ENCODE measurements around the gene CRYBG1.
A peak's percentile ranks its signal among the peaks of the same experiment; 100 is the strongest.

CRYBG1 gene

GRCh38 chr6:106533054-106533453 is 172.5 kb downstream of the CRYBG1 start:
- ATAC-seq (replicated peaks; ENCODE audit: extremely low read depth, poor library complexity, severe bottlenecking) (no peak), DNase-seq (ENCODE audit: low spot score in 2 of 2) (no peak)
- no peaks in the 10 kb centered on the region for H3K27me3 Mint-ChIP-seq
- peak overlapping the region; percentile 36 for H3K4me3 Mint-ChIP-seq
- peaks cover 81% of the 10 kb centered on the region for H3K4me1 Mint-ChIP-seq
- H3K27ac Mint-ChIP-seq (ENCODE audit: low read depth) = peak overlapping the region; percentile 86
- peaks cover 61% of the 10 kb centered on the region for H3K36me3 Mint-ChIP-seq (ENCODE audit: insufficient read depth)
- no peaks in the 10 kb centered on the region for H3K9me3 Mint-ChIP-seq

GRCh38 chr6:106534004-106534403 is 173.5 kb downstream of the CRYBG1 start:
- H3K4me3 Mint-ChIP-seq = no peak overlapping the region

GRCh38 chr6:106534564-106534982 is 174.1 kb downstream of the CRYBG1 start:
- H3K4me1 Mint-ChIP-seq = peaks cover 79% of the 10 kb centered on the region
- ATAC-seq (replicated peaks; ENCODE audit: extremely low read depth, poor library complexity, severe bottlenecking) = peak; percentile 41

More at GRCh38 chr6:106534004-106534403, 173.5 kb downstream of the CRYBG1 start:
- Mint-ChIP-seq H3K27ac (ENCODE audit: low read depth) (peak overlapping the region; percentile 86), H3K36me3 (ENCODE audit: insufficient read depth) (peaks cover 60% of the 10 kb centered on the region), H3K4me1 (peaks cover 79% of the 10 kb centered on the region), H3K27me3 (no peaks in the 10 kb centered on the region), H3K9me3 (no peaks in the 10 kb centered on the region)
- ATAC-seq (replicated peaks; ENCODE audit: extremely low read depth, poor library complexity, severe bottlenecking) (no peak), DNase-seq (ENCODE audit: low spot score in 2 of 2) (no peak)

DNA sequence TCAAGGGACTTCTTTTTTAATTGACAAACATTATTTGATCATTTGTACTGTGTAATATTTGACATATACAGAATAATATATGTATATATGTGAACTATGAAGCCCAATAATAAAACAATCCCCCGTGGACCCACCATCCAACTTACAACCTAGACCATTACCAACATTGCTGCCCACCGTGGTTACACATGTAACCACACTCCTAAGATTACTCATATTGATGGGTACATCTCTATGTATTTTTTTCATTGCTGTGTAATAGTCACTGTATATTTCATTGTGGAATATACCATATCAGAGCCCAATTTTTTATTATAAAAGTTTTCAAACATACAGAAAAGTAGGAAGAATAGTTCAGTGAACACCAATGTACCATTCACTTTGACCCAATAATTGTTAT is 174.5 kb downstream of the CRYBG1 start:
- no peaks in the 10 kb centered on the region for H3K9me3 Mint-ChIP-seq
- ATAC-seq (replicated peaks; ENCODE audit: extremely low read depth, poor library complexity, severe bottlenecking) = no peak

More at GRCh38 chr6:106534564-106534982, 174.1 kb downstream of the CRYBG1 start:
- DNase-seq (ENCODE audit: low spot score in 2 of 2) = no peak
- peak overlapping the region; percentile 86 for H3K27ac Mint-ChIP-seq (ENCODE audit: low read depth)
- H3K27me3 Mint-ChIP-seq = no peaks in the 10 kb centered on the region
- no peaks in the 10 kb centered on the region for H3K9me3 Mint-ChIP-seq
- H3K4me3 Mint-ChIP-seq = no peak overlapping the region
- peaks cover 57% of the 10 kb centered on the region for H3K36me3 Mint-ChIP-seq (ENCODE audit: insufficient read depth)

GRCh38 chr6:106536357-106536756 is 175.8 kb downstream of the CRYBG1 start:
- no peak overlapping the region for H3K4me3 Mint-ChIP-seq
- no peaks in the 10 kb centered on the region for H3K27me3 Mint-ChIP-seq
- no peaks in the 10 kb centered on the region for H3K9me3 Mint-ChIP-seq
- ATAC-seq (replicated peaks; ENCODE audit: extremely low read depth, poor library complexity, severe bottlenecking) = no peak
- no peak for DNase-seq (ENCODE audit: low spot score in 2 of 2)
- H3K27ac Mint-ChIP-seq (ENCODE audit: low read depth) = peak overlapping the region; percentile 87
- peaks cover 71% of the 10 kb centered on the region for H3K4me1 Mint-ChIP-seq
- peaks cover 41% of the 10 kb centered on the region for H3K36me3 Mint-ChIP-seq (ENCODE audit: insufficient read depth)

More for the DNA sequence above, 174.5 kb downstream of the CRYBG1 start:
- peaks cover 79% of the 10 kb centered on the region for H3K4me1 Mint-ChIP-seq
- no peak overlapping the region for H3K4me3 Mint-ChIP-seq
- DNase-seq (ENCODE audit: low spot score in 2 of 2) = no peak
- peak overlapping the region; percentile 68 for H3K27ac Mint-ChIP-seq (ENCODE audit: low read depth)
- H3K27me3 Mint-ChIP-seq = no peaks in the 10 kb centered on the region
- H3K36me3 Mint-ChIP-seq (ENCODE audit: insufficient read depth) = peaks cover 53% of the 10 kb centered on the region

- Mint-ChIP-seq H3K36me3 (ENCODE audit: insufficient read depth) (peaks cover 41% of the 10 kb centered on the region), H3K4me3 (peak overlapping the region; percentile 41), H3K27me3 (no peaks in the 10 kb centered on the region), H3K9me3 (no peaks in the 10 kb centered on the region), H3K27ac (ENCODE audit: low read depth) (peak overlapping the region; percentile 87), H3K4me1 (peaks cover 68% of the 10 kb centered on the region)
- DNase-seq (ENCODE audit: low spot score in 2 of 2) (no peak), ATAC-seq (replicated peaks; ENCODE audit: extremely low read depth, poor library complexity, severe bottlenecking) (no peak)
Measured at GRCh38 chr6:106536851-106537250, 176.3 kb downstream of the CRYBG1 start.

- Mint-ChIP-seq H3K27me3 (no peaks in the 10 kb centered on the region), H3K4me3 (peak overlapping the region; percentile 41), H3K36me3 (ENCODE audit: insufficient read depth) (peaks cover 45% of the 10 kb centered on the region), H3K27ac (ENCODE audit: low read depth) (peak overlapping the region; percentile 87), H3K9me3 (no peaks in the 10 kb centered on the region), H3K4me1 (peaks cover 63% of the 10 kb centered on the region)
- ATAC-seq (replicated peaks; ENCODE audit: extremely low read depth, poor library complexity, severe bottlenecking) = no peak
- DNase-seq (ENCODE audit: low spot score in 2 of 2) = no peak
Measured at GRCh38 chr6:106537662-106538061, 177.1 kb downstream of the CRYBG1 start.

- Mint-ChIP-seq H3K27ac (ENCODE audit: low read depth) (peak overlapping the region; percentile 87), H3K4me3 (peak overlapping the region; percentile 41), H3K27me3 (no peaks in the 10 kb centered on the region), H3K36me3 (ENCODE audit: insufficient read depth) (peaks cover 49% of the 10 kb centered on the region), H3K9me3 (no peaks in the 10 kb centered on the region), H3K4me1 (peaks cover 58% of the 10 kb centered on the region)
- DNase-seq (ENCODE audit: low spot score in 2 of 2) (no peak), ATAC-seq (replicated peaks; ENCODE audit: extremely low read depth, poor library complexity, severe bottlenecking) (peak; percentile 47)
Measured at GRCh38 chr6:106538145-106538544, 177.6 kb downstream of the CRYBG1 start.

- H3K36me3 Mint-ChIP-seq (ENCODE audit: insufficient read depth) = peaks cover 55% of the 10 kb centered on the region
- ATAC-seq (replicated peaks; ENCODE audit: extremely low read depth, poor library complexity, severe bottlenecking) = no peak
- H3K27me3 Mint-ChIP-seq = no peaks in the 10 kb centered on the region
- H3K4me1 Mint-ChIP-seq = peaks cover 40% of the 10 kb centered on the region
- no peaks in the 10 kb centered on the region for H3K9me3 Mint-ChIP-seq
- H3K4me3 Mint-ChIP-seq = no peak overlapping the region
- DNase-seq (ENCODE audit: low spot score in 2 of 2) = no peak
- peak overlapping the region; percentile 87 for H3K27ac Mint-ChIP-seq (ENCODE audit: low read depth)
Measured at GRCh38 chr6:106539936-106540335, 179.4 kb downstream of the CRYBG1 start.

DNA sequence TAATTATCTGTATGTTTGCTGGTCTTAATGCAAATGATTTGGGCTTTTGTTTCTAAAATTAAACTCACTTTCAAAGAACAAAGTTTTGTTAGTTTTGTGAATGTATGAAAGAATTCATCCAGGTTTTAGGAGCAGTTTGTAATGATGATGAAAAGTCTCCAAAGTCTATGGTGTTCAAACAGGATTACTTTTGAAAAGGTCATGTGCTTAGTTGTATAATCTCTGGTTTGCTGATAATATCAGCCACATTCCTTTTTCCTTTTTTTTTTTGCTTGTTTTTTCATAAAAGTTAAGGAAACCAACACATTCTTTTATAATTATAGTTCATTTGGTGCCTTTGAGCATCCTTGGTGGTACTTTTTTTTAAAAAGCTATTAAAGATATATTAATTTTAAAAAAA is 179.9 kb downstream of the CRYBG1 start:
- Mint-ChIP-seq H3K36me3 (ENCODE audit: insufficient read depth) (peaks cover 58% of the 10 kb centered on the region), H3K27me3 (no peaks in the 10 kb centered on the region), H3K4me3 (no peak overlapping the region), H3K27ac (ENCODE audit: low read depth) (peak overlapping the region; percentile 38), H3K9me3 (no peaks in the 10 kb centered on the region), H3K4me1 (peaks cover 35% of the 10 kb centered on the region)
- ATAC-seq (replicated peaks; ENCODE audit: extremely low read depth, poor library complexity, severe bottlenecking) (no peak), DNase-seq (ENCODE audit: low spot score in 2 of 2) (no peak)

DNA sequence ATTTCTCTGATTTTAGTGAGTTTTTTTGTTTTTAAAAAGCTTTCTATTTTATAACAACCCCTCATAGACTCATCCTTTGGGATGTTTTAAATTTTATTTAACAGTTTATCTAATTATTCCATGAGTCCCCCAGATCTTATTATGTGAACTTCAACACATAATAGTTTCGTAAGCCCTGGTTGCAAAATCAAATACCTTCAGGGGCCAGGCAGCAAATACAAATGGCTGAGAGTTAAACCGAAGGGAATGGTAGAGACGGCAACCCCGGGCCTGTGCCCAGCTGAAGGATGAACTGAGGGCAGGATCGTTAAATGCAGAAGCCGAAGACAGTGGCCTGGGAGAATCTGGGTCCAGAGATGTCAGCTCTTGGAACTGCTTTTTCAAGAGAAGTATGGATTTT is 180.4 kb downstream of the CRYBG1 start:
- DNase-seq (ENCODE audit: low spot score in 2 of 2) = no peak
- no peaks in the 10 kb centered on the region for H3K27me3 Mint-ChIP-seq
- no peaks in the 10 kb centered on the region for H3K9me3 Mint-ChIP-seq
- H3K4me3 Mint-ChIP-seq = no peak overlapping the region
- H3K27ac Mint-ChIP-seq (ENCODE audit: low read depth) = peak overlapping the region; percentile 38
- peaks cover 37% of the 10 kb centered on the region for H3K4me1 Mint-ChIP-seq
- peaks cover 59% of the 10 kb centered on the region for H3K36me3 Mint-ChIP-seq (ENCODE audit: insufficient read depth)
- ATAC-seq (replicated peaks; ENCODE audit: extremely low read depth, poor library complexity, severe bottlenecking) = no peak

DNA sequence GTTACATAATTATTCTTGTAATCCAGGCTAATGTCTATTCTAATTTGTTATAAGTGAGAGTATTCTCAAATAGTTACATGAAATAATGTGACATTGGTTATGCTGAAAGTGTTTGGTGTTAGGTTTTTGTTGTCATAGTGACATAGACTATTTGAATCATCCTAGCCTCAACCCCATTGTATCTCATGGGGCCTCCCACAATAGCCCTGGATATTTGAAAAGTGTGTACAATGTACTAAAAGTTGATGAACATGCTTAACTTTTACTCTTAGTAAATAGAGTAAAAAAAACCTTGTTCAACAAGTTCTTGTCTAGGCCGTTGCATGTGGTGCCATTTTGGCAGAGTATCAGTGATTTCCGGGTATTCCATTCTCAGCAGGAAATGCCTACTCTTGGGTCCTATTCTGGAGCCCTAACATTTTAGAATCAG is 185.8 kb downstream of the CRYBG1 start:
- Mint-ChIP-seq H3K4me3 (no peak overlapping the region), H3K9me3 (no peaks in the 10 kb centered on the region), H3K36me3 (ENCODE audit: insufficient read depth) (peaks cover 68% of the 10 kb centered on the region), H3K4me1 (peaks cover 25% of the 10 kb centered on the region), H3K27me3 (no peaks in the 10 kb centered on the region), H3K27ac (ENCODE audit: low read depth) (no peak overlapping the region)
- peak; percentile 40 for ATAC-seq (replicated peaks; ENCODE audit: extremely low read depth, poor library complexity, severe bottlenecking)
- no peak for DNase-seq (ENCODE audit: low spot score in 2 of 2)

DNA sequence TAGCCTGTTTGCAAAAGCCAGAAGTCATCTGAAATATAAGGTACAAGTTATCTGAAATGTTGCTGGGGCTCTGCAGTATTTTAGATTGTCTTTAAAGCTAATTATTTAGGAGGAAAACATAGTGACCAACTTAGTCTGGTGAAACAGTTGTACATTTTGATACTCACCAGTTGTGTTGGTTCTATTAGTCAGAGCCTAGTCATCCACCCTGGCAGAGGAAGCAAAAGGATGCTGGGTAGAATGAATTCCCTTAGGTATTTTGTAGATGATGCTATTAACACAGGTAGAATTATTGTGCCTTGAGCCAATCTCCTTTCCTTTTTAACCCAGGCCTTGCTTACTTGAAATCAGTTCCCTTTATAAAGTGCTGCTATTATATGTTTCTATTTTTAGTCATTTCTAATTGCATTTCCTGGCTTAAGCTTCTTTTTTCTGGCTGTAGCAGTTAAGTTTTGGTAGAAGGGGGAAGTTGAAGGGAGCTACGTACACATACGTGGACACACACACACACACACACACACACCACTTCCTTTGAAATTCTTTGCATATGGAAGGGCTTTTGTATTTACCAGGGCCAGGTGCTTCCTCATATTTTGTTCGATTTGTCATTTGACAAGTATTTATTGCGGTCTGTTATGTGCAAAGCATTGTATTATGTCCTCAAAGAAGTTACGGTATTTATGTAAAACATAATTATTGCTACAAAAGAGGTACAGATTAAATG is 186.3 kb downstream of the CRYBG1 start:
- Mint-ChIP-seq H3K4me1 (peaks cover 30% of the 10 kb centered on the region), H3K27me3 (no peaks in the 10 kb centered on the region), H3K36me3 (ENCODE audit: insufficient read depth) (peaks cover 69% of the 10 kb centered on the region), H3K4me3 (no peak overlapping the region), H3K27ac (ENCODE audit: low read depth) (peak overlapping the region; percentile 67), H3K9me3 (no peaks in the 10 kb centered on the region)
- DNase-seq (ENCODE audit: low spot score in 2 of 2) = no peak
- ATAC-seq (replicated peaks; ENCODE audit: extremely low read depth, poor library complexity, severe bottlenecking) = no peak

Measured in central memory CD8-positive, alpha-beta T cell (primary cell).